ENCODE results near the gene FMN2.

DNA sequence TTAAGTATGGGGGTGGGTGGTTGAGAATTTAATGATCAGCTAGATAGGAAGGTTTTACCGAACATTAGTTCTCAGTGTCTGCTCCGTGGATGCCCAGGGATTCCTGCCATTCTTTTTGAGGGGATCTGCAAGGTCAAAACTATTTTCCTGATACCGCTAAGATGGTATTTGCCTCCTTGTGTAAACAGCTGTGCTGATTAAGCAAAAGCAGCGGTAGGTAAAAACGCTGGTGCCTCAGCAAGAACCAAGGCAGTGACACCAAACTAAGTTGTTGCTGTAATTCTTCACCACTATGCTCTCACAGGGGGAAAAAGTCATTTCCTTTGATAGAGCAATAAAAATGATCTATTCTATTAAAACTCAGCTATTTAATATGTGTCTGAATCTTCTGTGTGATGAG, 229.0 kb downstream of the FMN2 start:
- TF ChIP-seq, protein P1, sequence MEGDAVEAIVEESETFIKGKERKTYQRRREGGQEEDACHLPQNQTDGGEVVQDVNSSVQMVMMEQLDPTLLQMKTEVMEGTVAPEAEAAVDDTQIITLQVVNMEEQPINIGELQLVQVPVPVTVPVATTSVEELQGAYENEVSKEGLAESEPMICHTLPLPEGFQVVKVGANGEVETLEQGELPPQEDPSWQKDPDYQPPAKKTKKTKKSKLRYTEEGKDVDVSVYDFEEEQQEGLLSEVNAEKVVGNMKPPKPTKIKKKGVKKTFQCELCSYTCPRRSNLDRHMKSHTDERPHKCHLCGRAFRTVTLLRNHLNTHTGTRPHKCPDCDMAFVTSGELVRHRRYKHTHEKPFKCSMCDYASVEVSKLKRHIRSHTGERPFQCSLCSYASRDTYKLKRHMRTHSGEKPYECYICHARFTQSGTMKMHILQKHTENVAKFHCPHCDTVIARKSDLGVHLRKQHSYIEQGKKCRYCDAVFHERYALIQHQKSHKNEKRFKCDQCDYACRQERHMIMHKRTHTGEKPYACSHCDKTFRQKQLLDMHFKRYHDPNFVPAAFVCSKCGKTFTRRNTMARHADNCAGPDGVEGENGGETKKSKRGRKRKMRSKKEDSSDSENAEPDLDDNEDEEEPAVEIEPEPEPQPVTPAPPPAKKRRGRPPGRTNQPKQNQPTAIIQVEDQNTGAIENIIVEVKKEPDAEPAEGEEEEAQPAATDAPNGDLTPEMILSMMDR (IDR thresholded peaks at IDR 0.05) = no peak
- no peak for TF ChIP-seq POLR2A (IDR thresholded peaks at IDR 0.05)

Data from lower leg skin (tissue), 3 donors.